Hepatocyte (in vitro differentiated cells): ENCODE measurements around the gene FMO4. TPM values are rescaled to one million over a fixed set of nuclear protein-coding genes. Genes with fewer than 3 reads are reported as not detected.

Experiments
- DNase-seq: peaks from one replicate; pipeline ENCODE4 v3.0.0-alpha.2; 2016; ENCODE audit warnings: low spot score
- H2AFZ ChIP-seq: fragments of 200-600 bp; sonication (generic); 2 replicates; pipeline ENCODE4 v1.6.0; 2016; ENCODE audit warnings: antibody characterized with exemption, mild to moderate bottlenecking
- H3K27ac ChIP-seq: fragments of 200-600 bp; sonication (generic); 2 replicates; pipeline ENCODE4 v1.5.1; 2016; ENCODE audit warnings: mild to moderate bottlenecking
- H3K27me3 ChIP-seq: fragments of 200-600 bp; sonication (generic); 2 replicates; pipeline ENCODE4 v1.6.1; 2016
- H3K36me3 ChIP-seq: fragments of 200-600 bp; sonication (generic); replicated peaks from 2 replicates; pipeline ENCODE4 v1.5.1; 2016; ENCODE audit warnings: low read depth; ENCODE audit not compliant: insufficient read depth
- H3K4me1 ChIP-seq: fragments of 200-600 bp; sonication (generic); 2 replicates; pipeline ENCODE4 v1.5.1; 2016; ENCODE audit warnings: mild to moderate bottlenecking, moderate library complexity; ENCODE audit not compliant: insufficient read depth
- H3K4me2 ChIP-seq: fragments of 200-600 bp; sonication (generic); 2 replicates; pipeline ENCODE4 v1.6.0; 2016
- H3K4me3 ChIP-seq: fragments of 200-600 bp; sonication (generic); 2 replicates; pipeline ENCODE4 v1.5.1; 2016; ENCODE audit warnings: mild to moderate bottlenecking
- H3K79me2 ChIP-seq: fragments of 200-600 bp; sonication (generic); 2 replicates; pipeline ENCODE4 v1.6.0; 2017; ENCODE audit warnings: mild to moderate bottlenecking
- H3K9me2 ChIP-seq: fragments of 200-600 bp; sonication (generic); replicated peaks from 2 replicates; pipeline ENCODE4 v1.6.0; 2017; ENCODE audit warnings: mild to moderate bottlenecking; ENCODE audit not compliant: insufficient read depth
- H3K9me3 ChIP-seq: fragments of 200-600 bp; sonication (generic); 2 replicates; pipeline ENCODE4 v1.5.1; 2016; ENCODE audit warnings: low read depth, mild to moderate bottlenecking
- H4K20me1 ChIP-seq: fragments of 200-600 bp; sonication (generic); 2 replicates; pipeline ENCODE4 v1.6.0; 2016; ENCODE audit warnings: mild to moderate bottlenecking; ENCODE audit not compliant: insufficient read depth, poor library complexity, severe bottlenecking
- EZH2 ChIP-seq: fragments of 200-600 bp; sonication (generic); IDR thresholded peaks from 2 replicates; pipeline ENCODE4 v1.6.1; 2016; ENCODE audit warnings: antibody characterized with exemption, mild to moderate bottlenecking, borderline replicate concordance
- EZH2phosphoT487 ChIP-seq: fragments of 200-600 bp; sonication (generic); IDR thresholded peaks from one replicate; pipeline ENCODE4 v1.6.1; 2018; ENCODE audit warnings: antibody characterized with exemption, mild to moderate bottlenecking, low read depth, moderate library complexity; ENCODE audit not compliant: unreplicated experiment, severe bottlenecking
- WGBS: methylation state at CpG from one replicate; pipeline ENCODE4 v1.1.6; 2016; ENCODE audit warnings: low lambda C conversion rate; ENCODE audit errors: missing lambda C conversion rate; 5-methylcytosine and 5-hydroxymethylcytosine counted together
- polyA plus RNA-seq: library from polyadenylated mRNA; unstranded; fragments of >200 nt; fragmentation: Nextera tagmentation; extraction: Ambion mirVana; gene quantifications from 2 replicates; pipeline ENCODE4 v1.2.1, GENCODE V29; 2016
- total RNA-seq: library from RNA; depleted of rRNA; stranded (reverse); fragments of >200 nt; gene quantifications from 2 replicates; pipeline ENCODE4 v1.2.3, GENCODE V29; 2014
- TF ChIP-seq, protein P1 (sequence below): fragments of 200-600 bp; sonication (generic); IDR thresholded peaks from 2 replicates; pipeline ENCODE4 v1.5.1; 2016; ENCODE audit warnings: antibody characterized with exemption, mild to moderate bottlenecking; ENCODE audit not compliant: poor library complexity

FMO4 gene
- total and polyA plus RNA-seq, 2 experiments from 2014 or later: 12.6 to 31.4 TPM

DNA sequence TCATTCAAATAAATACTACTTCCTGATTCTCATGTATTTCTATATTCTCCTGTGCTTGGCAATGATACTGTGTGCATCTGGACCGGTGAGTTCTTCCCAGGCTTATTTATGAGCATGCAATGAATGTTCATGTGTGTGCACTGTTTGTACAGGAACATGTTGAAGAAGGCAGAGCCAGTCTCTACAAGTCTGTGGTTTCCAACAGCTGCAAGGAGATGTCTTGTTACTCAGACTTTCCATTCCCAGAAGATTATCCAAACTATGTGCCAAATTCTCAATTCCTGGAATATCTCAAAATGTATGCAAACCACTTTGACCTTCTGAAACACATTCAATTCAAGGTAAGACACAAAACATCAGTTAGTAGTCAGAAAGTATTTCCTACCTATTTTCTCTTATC lies 46.6 kb upstream of the FMO4 start:
- no peak overlapping the region for H2AFZ ChIP-seq
- H3K9me3 ChIP-seq: no peaks in the 10 kb centered on the region
- TF ChIP-seq EZH2phosphoT487: no peak
- TF ChIP-seq, protein P1, sequence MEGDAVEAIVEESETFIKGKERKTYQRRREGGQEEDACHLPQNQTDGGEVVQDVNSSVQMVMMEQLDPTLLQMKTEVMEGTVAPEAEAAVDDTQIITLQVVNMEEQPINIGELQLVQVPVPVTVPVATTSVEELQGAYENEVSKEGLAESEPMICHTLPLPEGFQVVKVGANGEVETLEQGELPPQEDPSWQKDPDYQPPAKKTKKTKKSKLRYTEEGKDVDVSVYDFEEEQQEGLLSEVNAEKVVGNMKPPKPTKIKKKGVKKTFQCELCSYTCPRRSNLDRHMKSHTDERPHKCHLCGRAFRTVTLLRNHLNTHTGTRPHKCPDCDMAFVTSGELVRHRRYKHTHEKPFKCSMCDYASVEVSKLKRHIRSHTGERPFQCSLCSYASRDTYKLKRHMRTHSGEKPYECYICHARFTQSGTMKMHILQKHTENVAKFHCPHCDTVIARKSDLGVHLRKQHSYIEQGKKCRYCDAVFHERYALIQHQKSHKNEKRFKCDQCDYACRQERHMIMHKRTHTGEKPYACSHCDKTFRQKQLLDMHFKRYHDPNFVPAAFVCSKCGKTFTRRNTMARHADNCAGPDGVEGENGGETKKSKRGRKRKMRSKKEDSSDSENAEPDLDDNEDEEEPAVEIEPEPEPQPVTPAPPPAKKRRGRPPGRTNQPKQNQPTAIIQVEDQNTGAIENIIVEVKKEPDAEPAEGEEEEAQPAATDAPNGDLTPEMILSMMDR: no peak
- H3K4me2 ChIP-seq: no peak overlapping the region
- no peaks in the 10 kb centered on the region for H4K20me1 ChIP-seq
- no peaks in the 10 kb centered on the region for H3K36me3 ChIP-seq
- H3K27me3 ChIP-seq: no peaks in the 10 kb centered on the region
- peak overlapping the region; percentile 43 for H3K27ac ChIP-seq
- no peaks in the 10 kb centered on the region for H3K9me2 ChIP-seq
- peak; percentile 31 for DNase-seq
- H3K4me3 ChIP-seq: no peak overlapping the region
- no peaks in the 10 kb centered on the region for H3K4me1 ChIP-seq
- H3K79me2 ChIP-seq: no peaks in the 10 kb centered on the region
- 50% methylated on average over 1 of the region's 1 CpG for WGBS

DNA sequence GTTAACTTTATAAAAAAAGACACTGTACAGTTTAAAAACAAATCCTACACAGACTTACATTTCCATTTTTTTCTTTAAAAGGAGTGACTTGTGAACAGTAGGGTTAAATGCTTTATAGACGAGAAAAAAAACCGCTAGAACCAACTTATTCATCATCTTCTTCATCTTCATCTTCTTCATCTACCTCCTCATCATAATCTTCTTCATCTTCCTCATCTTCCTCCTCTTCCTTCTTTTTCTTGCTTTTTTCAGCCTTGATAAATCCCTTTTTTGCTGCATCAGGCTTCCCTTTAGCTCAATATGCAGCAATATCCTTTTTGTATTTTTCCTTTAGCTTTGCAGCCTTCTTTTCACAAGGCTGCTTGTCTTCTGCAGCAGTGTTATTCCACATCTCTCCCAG lies 43.2 kb upstream of the FMO4 start:
- Histone ChIP-seq H3K36me3 (no peaks in the 10 kb centered on the region), H3K79me2 (no peaks in the 10 kb centered on the region), H3K9me2 (no peaks in the 10 kb centered on the region), H3K4me3 (no peak overlapping the region), H3K4me1 (no peaks in the 10 kb centered on the region), H2AFZ (no peak overlapping the region), H3K9me3 (no peaks in the 10 kb centered on the region), H3K27ac (no peak overlapping the region), H3K27me3 (no peaks in the 10 kb centered on the region), H4K20me1 (no peaks in the 10 kb centered on the region), H3K4me2 (no peak overlapping the region)
- DNase-seq: no peak
- TF ChIP-seq EZH2 (no peak), EZH2phosphoT487 (no peak)
- TF ChIP-seq, protein P1: no peak
- WGBS: 95% methylated on average over 2 of the region's 2 CpGs

DNA sequence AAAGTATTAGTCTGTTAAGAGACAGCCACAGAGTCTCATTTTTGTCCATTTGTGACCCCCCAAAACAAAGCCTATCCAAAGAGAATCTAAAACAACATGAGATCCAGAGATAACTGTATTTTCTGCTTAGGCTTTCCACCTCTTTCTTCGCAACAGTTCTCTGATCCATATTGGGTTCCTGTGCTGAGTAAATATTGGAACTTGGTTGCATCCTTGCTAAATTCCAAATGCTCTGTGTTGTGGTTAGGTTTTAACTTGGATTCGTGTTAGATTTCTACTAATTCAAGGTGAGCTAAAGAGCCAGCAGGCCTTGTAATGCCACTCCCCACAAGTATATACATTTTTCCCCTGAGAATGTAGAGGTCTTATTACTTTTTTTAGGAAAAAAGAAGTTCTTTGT lies 36.4 kb upstream of the FMO4 start:
- Histone ChIP-seq H3K9me3 (no peaks in the 10 kb centered on the region), H3K79me2 (no peaks in the 10 kb centered on the region), H4K20me1 (no peaks in the 10 kb centered on the region), H3K36me3 (no peaks in the 10 kb centered on the region), H3K4me2 (no peak overlapping the region), H3K27ac (no peak overlapping the region), H3K4me1 (no peaks in the 10 kb centered on the region), H3K27me3 (no peaks in the 10 kb centered on the region), H3K9me2 (no peaks in the 10 kb centered on the region), H2AFZ (no peak overlapping the region), H3K4me3 (no peak overlapping the region)
- TF ChIP-seq EZH2 (no peak), EZH2phosphoT487 (no peak)
- TF ChIP-seq, protein P1: no peak
- WGBS: 71% methylated on average over 2 of the region's 2 CpGs
- DNase-seq: no peak

DNA sequence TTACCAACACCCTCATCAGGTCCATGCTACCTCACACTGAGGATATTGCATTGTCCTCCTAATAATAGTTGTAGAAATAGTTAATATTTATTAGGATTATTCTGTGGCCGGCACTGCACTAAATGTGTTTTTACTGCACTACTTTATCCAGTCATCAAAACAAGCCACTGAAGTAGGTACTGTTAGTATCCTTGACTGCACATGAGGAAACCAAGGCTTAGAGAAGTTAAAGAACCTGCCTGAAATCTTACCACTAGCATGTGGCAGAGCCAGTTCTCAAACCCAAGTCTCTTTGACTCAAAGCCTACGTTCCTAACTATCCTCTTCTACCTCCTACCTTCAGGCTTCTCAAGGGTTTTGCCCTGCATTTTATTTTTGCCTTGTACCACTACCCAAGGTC lies 34.7 kb upstream of the FMO4 start:
- Histone ChIP-seq H3K4me2 (no peak overlapping the region), H3K27ac (no peak overlapping the region), H3K79me2 (no peaks in the 10 kb centered on the region), H3K4me1 (no peaks in the 10 kb centered on the region), H3K9me2 (no peaks in the 10 kb centered on the region), H4K20me1 (no peaks in the 10 kb centered on the region), H3K36me3 (no peaks in the 10 kb centered on the region), H3K4me3 (no peak overlapping the region), H2AFZ (no peak overlapping the region), H3K27me3 (no peaks in the 10 kb centered on the region), H3K9me3 (no peaks in the 10 kb centered on the region)
- 87% methylated on average over 2 of the region's 2 CpGs for WGBS
- no peak for DNase-seq
- no peak for TF ChIP-seq EZH2
- TF ChIP-seq, protein P1: no peak
- no peak for TF ChIP-seq EZH2phosphoT487
